K562 (cell line): ENCODE data around the gene ITPR3. TPM values are rescaled to one million over a fixed set of nuclear protein-coding genes. Genes with fewer than 3 reads are reported as not detected.

Source experiments
- ATAC-seq: fragments of 200-7000 bp; cut with Tn5 transposase; 3 replicates; pipeline ENCODE4 v1.9.1; 2020; ENCODE audit warnings: moderate library complexity
- BruUV-seq: library from RNA; stranded (reverse); fragments of 400-500 nt; replicated peaks from 2 replicates; lab custom pipeline; 2021; lab: Mats Ljungman, UMichigan
- CTCF ChIA-PET: fragments of 300-600 bp; formaldehyde crosslinking; extraction: SDS; loops from one replicate; lab custom pipeline; 2021; ENCODE audit warnings: low intra/inter-chr PET ratio; lab: Yijun Ruan, JAX
- POLR2A ChIA-PET: fragments of 300-600, 350-650 bp; sonication (Branson Sonifier 250); formaldehyde crosslinking; extraction: SDS; loops from one replicate; lab custom pipeline; 2021; ENCODE audit warnings: antibody characterized with exemption, inconsistent platforms; lab: Yijun Ruan, JAX
- DNase-seq, 4 experiments: peaks; one replicate each; pipeline versions ENCODE4 v3.0.0 to v3.0.0-alpha.2; 2011 to 2018; ENCODE audit warnings: low spot score in 3 of 4, mixed read lengths in 3 of 4; ENCODE audit errors: extremely low read depth in 1 of 4
- FAIRE-seq: peaks from 2 replicates; lab custom pipeline; 2011; peaks lifted over from hg19 to GRCh38; lab: Jason Lieb, UNC
- H2AFZ ChIP-seq: 2 replicates; pipeline ENCODE4 v1.6.0; 2011; ENCODE audit warnings: low read depth, low read length, control low read depth, inconsistent platforms
- H3K27ac ChIP-seq: fragments of 200-600 bp; 3 replicates; pipeline ENCODE4 v1.8.0; 2011; ENCODE audit warnings: low read depth, mild to moderate bottlenecking, control low read depth, inconsistent platforms, low read length, moderate library complexity, mixed read lengths; ENCODE audit errors: extremely low read depth
- H3K27me3 ChIP-seq, 2 experiments: fragments of 300-600 bp in 1 of 2; 2 replicates in 1 of 2; 3 replicates in 1 of 2; pipeline versions ENCODE4 v1.6.0 to v1.8.0; 2011; ENCODE audit warnings: inconsistent platforms in 2 of 2, low read length in 2 of 2, mild to moderate bottlenecking in 1 of 2, mixed read lengths in 1 of 2, moderate library complexity in 1 of 2; ENCODE audit not compliant: control insufficient read depth in 2 of 2, insufficient read depth in 2 of 2
- H3K36me3 ChIP-seq: fragments of 300-600 bp; 3 replicates; pipeline ENCODE4 v1.8.0; 2011; ENCODE audit warnings: mild to moderate bottlenecking, low read length, inconsistent platforms; ENCODE audit not compliant: control insufficient read depth, insufficient read depth
- H3K4me1 ChIP-seq, 2 experiments: fragments of 200-600 bp in 1 of 2; replicated peaks in 1 of 2; 2 replicates in 1 of 2; 3 replicates in 1 of 2; pipeline versions ENCODE4 v1.5.1 to v1.8.0; 2011; ENCODE audit warnings: inconsistent platforms in 2 of 2, low read length in 2 of 2, mild to moderate bottlenecking in 1 of 2, mixed read lengths in 1 of 2, moderate library complexity in 1 of 2; ENCODE audit not compliant: control insufficient read depth in 2 of 2, insufficient read depth in 2 of 2
- H3K4me2 ChIP-seq: 2 replicates; pipeline ENCODE4 v1.6.1; 2011; ENCODE audit warnings: low read length, control low read depth, inconsistent platforms, mixed read lengths; ENCODE audit not compliant: insufficient read depth
- H3K4me3 ChIP-seq: fragments of 200-600 bp; sonication (generic), shearing (Covaris generic); 2 replicates; pipeline ENCODE4 v1.5.1; 2016; ENCODE audit warnings: control low read depth, inconsistent platforms
- H3K79me2 ChIP-seq: fragments of 200-600 bp; 3 replicates; pipeline ENCODE4 v1.8.0; 2011; ENCODE audit warnings: low read length, inconsistent platforms; ENCODE audit not compliant: control insufficient read depth, insufficient read depth
- H3K9ac ChIP-seq, 2 experiments: 2 replicates each; pipeline versions ENCODE4 v1.6.0 to v1.6.1; 2011; ENCODE audit warnings: low read depth in 2 of 2, low read length in 2 of 2, control low read depth in 1 of 2, inconsistent platforms in 1 of 2, mild to moderate bottlenecking in 1 of 2, mixed read lengths in 1 of 2; ENCODE audit not compliant: insufficient read depth in 1 of 2
- H3K9me1 ChIP-seq: one replicate; pipeline ENCODE4 v1.6.0; 2011; ENCODE audit warnings: inconsistent platforms, mild to moderate bottlenecking, low read length, moderate library complexity; ENCODE audit not compliant: control insufficient read depth, insufficient read depth
- H3K9me3 ChIP-seq: replicated peaks from 2 replicates; pipeline ENCODE4 v1.5.1; 2011; ENCODE audit warnings: low read depth, low read length, inconsistent platforms; ENCODE audit not compliant: control insufficient read depth, insufficient read depth
- H4K20me1 ChIP-seq: replicated peaks from 2 replicates; pipeline ENCODE4 v1.6.1; 2011; ENCODE audit warnings: low read length, inconsistent platforms, mixed read lengths; ENCODE audit not compliant: control insufficient read depth, insufficient read depth
- CHD4 ChIP-seq: fragments of 200-600 bp; sonication (generic); IDR thresholded peaks from 3 replicates; pipeline ENCODE4 v1.6.1; 2012; ENCODE audit warnings: low read depth, mild to moderate bottlenecking, mixed read lengths, low read length, inconsistent platforms; ENCODE audit not compliant: insufficient read depth, insufficient replicate concordance, poor library complexity, severe bottlenecking
- ESRRA ChIP-seq: fragments of 450-650 bp; IDR thresholded peaks from 2 replicates; pipeline ENCODE4 v1.6.1; 2014; ENCODE audit warnings: low read depth, mild to moderate bottlenecking, moderate library complexity, borderline replicate concordance
- LEF1 ChIP-seq: fragments of 450-650 bp; IDR thresholded peaks from 2 replicates; pipeline ENCODE4 v1.6.1; 2016; ENCODE audit warnings: mild to moderate bottlenecking
- MLLT1 ChIP-seq, 2 experiments: fragments of 450-650 bp; IDR thresholded peaks; 2 replicates each; pipeline ENCODE4 v1.6.1; 2016
- RB1 ChIP-seq: fragments of 450-650 bp; IDR thresholded peaks from 2 replicates; pipeline ENCODE4 v1.6.1; 2017; ENCODE audit warnings: low read depth, mild to moderate bottlenecking
- SMC3 ChIP-seq: conservative IDR thresholded peaks from 2 replicates; pipeline ENCODE4 v1.6.1; 2011; ENCODE audit warnings: low read depth, low read length, improper control_type of control experiment; ENCODE audit not compliant: insufficient read depth
- ZNF41 ChIP-seq: fragments of 250-450 bp; sonication (Bioruptor Pico); conservative IDR thresholded peaks from 2 replicates; pipeline ENCODE4 v1.4.0; 2020; ENCODE audit warnings: mild to moderate bottlenecking
- ZNF592 ChIP-seq: fragments of 450-650 bp; IDR thresholded peaks from 2 replicates; pipeline ENCODE4 v1.6.1; 2017; ENCODE audit warnings: antibody characterized with exemption, mild to moderate bottlenecking
- WGBS: fragments of 100-300 bp; shearing (Covaris generic); methylation state at CpG from one replicate; pipeline ENCODE4 v1.1.6; 2016; ENCODE audit warnings: low coverage, mixed read lengths; ENCODE audit not compliant: insufficient coverage; ENCODE audit errors: missing lambda C conversion rate; 5-methylcytosine and 5-hydroxymethylcytosine counted together
- in situ Hi-C: fragments of 300-500 bp; cut with MboI; formaldehyde crosslinking; loops from 4 replicates; pipeline ENCODE4 v1.15.0; 2018; ENCODE audit warnings: inconsistent platforms, mixed read lengths
- intact Hi-C: fragments of 100-400 bp; cut with micrococcal nuclease; formaldehyde crosslinking; loops from 2 replicates; pipeline ENCODE4 v1.14.2; 2022
- polyA plus RNA-seq, 8 experiments: library from polyadenylated mRNA; depleted of rRNA in 4 of 8; stranded (reverse) in 5 of 8; unstranded in 3 of 8; fragments of >200 nt; fragmentation: Nextera tagmentation in 2 of 8; fragmentation: Illumina TruSeq in 1 of 8; extraction: Ambion mirVana in 2 of 8; extraction: Trizol in 1 of 8; gene quantifications; 2 replicates each; pipeline versions ENCODE4 v1.2.1 to v1.2.3, GENCODE V29; 2011 to 2014; ENCODE audit warnings: inconsistent platforms in 1 of 8, missing spikeins in 1 of 8
- total RNA-seq, 7 experiments: library from RNA; depleted of rRNA in 6 of 7; stranded (reverse); fragments of >200 nt in 6 of 7; fragmentation: Illumina TruSeq in 2 of 7; extraction: Trizol in 2 of 7; gene quantifications; 2 replicates each; pipeline versions ENCODE4 v1.2.1 to v1.2.3, GENCODE V29; 2011 to 2021; ENCODE audit warnings: low replicate concordance in 1 of 7
- TF ChIP-seq, protein P1 (sequence below): sonication (generic); formaldehyde crosslinking; IDR thresholded peaks from 2 replicates; pipeline ENCODE4 v1.5.0; 2020; ENCODE audit warnings: missing genetic modification reagents
- TF ChIP-seq, protein P2 (sequence below): fragments of 450-650 bp; IDR thresholded peaks from 2 replicates; pipeline ENCODE4 v1.6.1; 2016; ENCODE audit warnings: borderline replicate concordance
- TF ChIP-seq, protein P3 (sequence below): IDR thresholded peaks from 3 replicates; pipeline ENCODE4 v1.6.1; 2011; ENCODE audit warnings: borderline replicate concordance, mild to moderate bottlenecking; ENCODE audit not compliant: insufficient read length, insufficient read depth

ITPR3 gene
- total and polyA plus RNA-seq, 9 of the 15 experiments (the other 6 are each of a cell fraction or from before 2014, with no cell fraction given) = 0.39 to 35.7 (median 13.2) TPM

GRCh38 chr6:33697845-33698244, 76.7 kb downstream of the ITPR3 start:
- ChIA-PET POLR2A (interaction anchor here (0.8 to 1.0 kb wide), 2 partner anchors 10 to 14 kb away, joined by 3 to 6 read pairs; partner anchors contain the start of gene UQCC2), CTCF (interaction anchor here (5.5 kb wide), 1 partner anchor 108 kb away, joined by 60 read pairs; no protein-coding TSS in a partner anchor)
- 95% methylated on average over 9 of the region's 10 CpGs for WGBS
- H3K27me3 ChIP-seq = no peaks in the 10 kb centered on the region
- DNase-seq (no peak), ATAC-seq (no peak), FAIRE-seq (no peak)
- peak overlapping the region in 1 of 2 experiments; percentile 56; a peak in 2 of 4 replicates for H3K9ac ChIP-seq
- intact Hi-C loops = no loop called here
- no peak overlapping the region for H3K4me2 ChIP-seq
- H4K20me1 ChIP-seq = peaks cover 5% of the 10 kb centered on the region; the same call in 1 of the 2 replicates
- peaks cover 90% of the 10 kb centered on the region for H3K36me3 ChIP-seq
- H3K4me3 ChIP-seq = no peak overlapping the region
- H3K79me2 ChIP-seq = no peaks in the 10 kb centered on the region
- no peaks in the 10 kb centered on the region for H3K9me1 ChIP-seq
- no peak overlapping the region for H3K27ac ChIP-seq
- no peak for TF ChIP-seq ESRRA
- no peak for TF ChIP-seq SMC3
- no peak for TF ChIP-seq ZNF41
- no peak for TF ChIP-seq MLLT1 (IDR thresholded peaks at IDR 0.05)
- TF ChIP-seq ZNF592 = no peak
- TF ChIP-seq CHD4 = no peak
- TF ChIP-seq, protein P1, sequence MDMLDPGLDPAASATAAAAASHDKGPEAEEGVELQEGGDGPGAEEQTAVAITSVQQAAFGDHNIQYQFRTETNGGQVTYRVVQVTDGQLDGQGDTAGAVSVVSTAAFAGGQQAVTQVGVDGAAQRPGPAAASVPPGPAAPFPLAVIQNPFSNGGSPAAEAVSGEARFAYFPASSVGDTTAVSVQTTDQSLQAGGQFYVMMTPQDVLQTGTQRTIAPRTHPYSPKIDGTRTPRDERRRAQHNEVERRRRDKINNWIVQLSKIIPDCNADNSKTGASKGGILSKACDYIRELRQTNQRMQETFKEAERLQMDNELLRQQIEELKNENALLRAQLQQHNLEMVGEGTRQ (CRISPR knock-in tag) = no peak
- TF ChIP-seq, protein P2, sequence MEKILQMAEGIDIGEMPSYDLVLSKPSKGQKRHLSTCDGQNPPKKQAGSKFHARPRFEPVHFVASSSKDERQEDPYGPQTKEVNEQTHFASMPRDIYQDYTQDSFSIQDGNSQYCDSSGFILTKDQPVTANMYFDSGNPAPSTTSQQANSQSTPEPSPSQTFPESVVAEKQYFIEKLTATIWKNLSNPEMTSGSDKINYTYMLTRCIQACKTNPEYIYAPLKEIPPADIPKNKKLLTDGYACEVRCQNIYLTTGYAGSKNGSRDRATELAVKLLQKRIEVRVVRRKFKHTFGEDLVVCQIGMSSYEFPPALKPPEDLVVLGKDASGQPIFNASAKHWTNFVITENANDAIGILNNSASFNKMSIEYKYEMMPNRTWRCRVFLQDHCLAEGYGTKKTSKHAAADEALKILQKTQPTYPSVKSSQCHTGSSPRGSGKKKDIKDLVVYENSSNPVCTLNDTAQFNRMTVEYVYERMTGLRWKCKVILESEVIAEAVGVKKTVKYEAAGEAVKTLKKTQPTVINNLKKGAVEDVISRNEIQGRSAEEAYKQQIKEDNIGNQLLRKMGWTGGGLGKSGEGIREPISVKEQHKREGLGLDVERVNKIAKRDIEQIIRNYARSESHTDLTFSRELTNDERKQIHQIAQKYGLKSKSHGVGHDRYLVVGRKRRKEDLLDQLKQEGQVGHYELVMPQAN = no peak
- TF ChIP-seq RB1 = no peak
- TF ChIP-seq, protein P3, sequence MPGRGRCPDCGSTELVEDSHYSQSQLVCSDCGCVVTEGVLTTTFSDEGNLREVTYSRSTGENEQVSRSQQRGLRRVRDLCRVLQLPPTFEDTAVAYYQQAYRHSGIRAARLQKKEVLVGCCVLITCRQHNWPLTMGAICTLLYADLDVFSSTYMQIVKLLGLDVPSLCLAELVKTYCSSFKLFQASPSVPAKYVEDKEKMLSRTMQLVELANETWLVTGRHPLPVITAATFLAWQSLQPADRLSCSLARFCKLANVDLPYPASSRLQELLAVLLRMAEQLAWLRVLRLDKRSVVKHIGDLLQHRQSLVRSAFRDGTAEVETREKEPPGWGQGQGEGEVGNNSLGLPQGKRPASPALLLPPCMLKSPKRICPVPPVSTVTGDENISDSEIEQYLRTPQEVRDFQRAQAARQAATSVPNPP = no peak
- no peak for TF ChIP-seq LEF1
- in situ Hi-C loops = no loop called here
- BruUV-seq = no TSS peak
- H3K4me1 ChIP-seq = peaks cover 5 to 16% of the 10 kb centered on the region in 2 experiments; a peak in 4 of 5 replicates
- H2AFZ ChIP-seq = no peak overlapping the region
- no peaks in the 10 kb centered on the region for H3K9me3 ChIP-seq
